A673 (cell line): ENCODE results near the gene MECR. TPM values are rescaled to one million over a fixed set of nuclear protein-coding genes. Genes with fewer than 3 reads are reported as not detected.

Experiments
- BruUV-seq: library from RNA; stranded (reverse); fragments of 400-500 nt; replicated peaks from 2 replicates; lab custom pipeline; 2021; lab: Mats Ljungman, UMichigan
- CTCF ChIA-PET: fragments of 300-600 bp; sonication (Branson Sonifier 250); formaldehyde crosslinking; loops from one replicate; lab custom pipeline; 2022; ENCODE audit warnings: antibody characterized with exemption; lab: Charles Lee
- POLR2A ChIA-PET: fragments of 300-600 bp; sonication (Branson Sonifier 250); formaldehyde crosslinking; loops from one replicate; lab custom pipeline; 2022; ENCODE audit warnings: antibody characterized with exemption; ENCODE audit not compliant: low non-redundant PET; lab: Charles Lee
- DNase-seq: peaks from one replicate; pipeline ENCODE4 v3.0.0-alpha.2; 2015; ENCODE audit warnings: low spot score
- H3K27ac ChIP-seq: fragments of 200-600 bp; sonication (generic); 2 replicates; pipeline ENCODE4 v1.5.1; 2016; ENCODE audit warnings: mixed run types, low read depth, mild to moderate bottlenecking, mixed read lengths, antibody characterized with exemption, low read length; ENCODE audit not compliant: poor library complexity, severe bottlenecking
- H3K27me3 ChIP-seq: fragments of 200-600 bp; sonication (generic); replicated peaks from 2 replicates; pipeline ENCODE4 v1.6.1; 2017; ENCODE audit warnings: mixed run types, low read depth, mild to moderate bottlenecking, mixed read lengths, antibody characterized with exemption, low read length; ENCODE audit not compliant: insufficient read depth, poor library complexity
- H3K36me3 ChIP-seq: fragments of 200-600 bp; sonication (generic); 2 replicates; pipeline ENCODE4 v1.6.1; 2016; ENCODE audit warnings: mixed run types, mild to moderate bottlenecking, mixed read lengths, antibody characterized with exemption, low read length; ENCODE audit not compliant: insufficient read depth, poor library complexity, severe bottlenecking
- H3K4me1 ChIP-seq: fragments of 200-600 bp; sonication (generic); 2 replicates; pipeline ENCODE4 v1.6.1; 2017; ENCODE audit warnings: mixed run types, mild to moderate bottlenecking, mixed read lengths, antibody characterized with exemption, low read length; ENCODE audit not compliant: insufficient read depth, poor library complexity, severe bottlenecking
- H3K4me3 ChIP-seq: fragments of 200-600 bp; sonication (generic); 2 replicates; pipeline ENCODE4 v1.5.1; 2016; ENCODE audit warnings: low read depth, mixed run types, mild to moderate bottlenecking, mixed read lengths, low read length; ENCODE audit not compliant: poor library complexity, severe bottlenecking
- H3K9me3 ChIP-seq: fragments of 200-600 bp; sonication (generic); 2 replicates; pipeline ENCODE4 v1.6.1; 2016; ENCODE audit warnings: mixed run types, low read depth, mild to moderate bottlenecking, mixed read lengths, antibody characterized with exemption, low read length; ENCODE audit not compliant: poor library complexity, severe bottlenecking
- EZH2 ChIP-seq: fragments of 200-600 bp; sonication (generic); IDR thresholded peaks from 2 replicates; pipeline ENCODE4 v1.6.1; 2017; ENCODE audit warnings: borderline replicate concordance, low read depth, mild to moderate bottlenecking, mixed read lengths, antibody characterized with exemption, low read length; ENCODE audit not compliant: poor library complexity, severe bottlenecking
- intact Hi-C: fragments of 100-400 bp; cut with micrococcal nuclease; formaldehyde crosslinking; loops from one replicate; pipeline ENCODE4 v1.10.0; 2022; ENCODE audit not compliant: unreplicated experiment
- total RNA-seq: library from RNA; stranded (reverse); gene quantifications from 2 replicates; pipeline ENCODE4 v1.2.3, GENCODE V29; 2021
- TF ChIP-seq, protein P1 (sequence below): fragments of 300-800, 200-600 bp; sonication (generic); conservative IDR thresholded peaks from 2 replicates; pipeline ENCODE4 v1.5.1; 2017; ENCODE audit warnings: low read depth, mild to moderate bottlenecking, antibody characterized with exemption, low read length, moderate library complexity, mixed read lengths

Gene MECR
- total RNA-seq, 1 experiment from 2014 or later = 39.0 TPM

DNA sequence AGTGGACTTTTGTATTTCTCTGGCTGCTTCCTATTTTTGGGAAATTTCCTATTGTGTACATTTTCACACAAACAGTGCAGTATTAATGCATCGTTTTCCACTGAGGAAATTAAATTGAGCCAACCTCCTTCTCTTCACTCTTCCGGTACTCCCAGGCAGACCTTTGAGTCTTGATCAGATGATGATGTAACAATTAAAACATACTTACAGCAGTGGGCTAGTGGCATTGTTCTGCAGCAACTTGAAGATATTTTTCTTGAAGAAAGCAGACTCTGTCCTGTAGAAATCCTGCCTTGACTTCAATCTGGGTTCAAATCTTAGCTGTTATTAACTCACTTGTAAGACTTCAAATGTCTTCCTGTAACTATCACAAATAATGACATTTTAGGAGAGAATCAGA, 88.0 kb downstream of the MECR start:
- TF ChIP-seq, protein P1, sequence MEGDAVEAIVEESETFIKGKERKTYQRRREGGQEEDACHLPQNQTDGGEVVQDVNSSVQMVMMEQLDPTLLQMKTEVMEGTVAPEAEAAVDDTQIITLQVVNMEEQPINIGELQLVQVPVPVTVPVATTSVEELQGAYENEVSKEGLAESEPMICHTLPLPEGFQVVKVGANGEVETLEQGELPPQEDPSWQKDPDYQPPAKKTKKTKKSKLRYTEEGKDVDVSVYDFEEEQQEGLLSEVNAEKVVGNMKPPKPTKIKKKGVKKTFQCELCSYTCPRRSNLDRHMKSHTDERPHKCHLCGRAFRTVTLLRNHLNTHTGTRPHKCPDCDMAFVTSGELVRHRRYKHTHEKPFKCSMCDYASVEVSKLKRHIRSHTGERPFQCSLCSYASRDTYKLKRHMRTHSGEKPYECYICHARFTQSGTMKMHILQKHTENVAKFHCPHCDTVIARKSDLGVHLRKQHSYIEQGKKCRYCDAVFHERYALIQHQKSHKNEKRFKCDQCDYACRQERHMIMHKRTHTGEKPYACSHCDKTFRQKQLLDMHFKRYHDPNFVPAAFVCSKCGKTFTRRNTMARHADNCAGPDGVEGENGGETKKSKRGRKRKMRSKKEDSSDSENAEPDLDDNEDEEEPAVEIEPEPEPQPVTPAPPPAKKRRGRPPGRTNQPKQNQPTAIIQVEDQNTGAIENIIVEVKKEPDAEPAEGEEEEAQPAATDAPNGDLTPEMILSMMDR = no peak
- no peak for TF ChIP-seq EZH2
- H3K27ac ChIP-seq = no peak overlapping the region
- H3K9me3 ChIP-seq = no peaks in the 10 kb centered on the region
- no peaks in the 10 kb centered on the region for H3K4me1 ChIP-seq
- no peak overlapping the region for H3K4me3 ChIP-seq
- intact Hi-C loops = no loop called here
- ChIA-PET CTCF (no interaction called here), POLR2A (no interaction called here)
- no TSS peak for BruUV-seq
- H3K27me3 ChIP-seq = no peaks in the 10 kb centered on the region
- peaks cover 23% of the 10 kb centered on the region for H3K36me3 ChIP-seq
- no peak for DNase-seq

Other genes with a start within 250 kb of the MECR start
- 1.1 and 1.3 TPM in 2 replicates for gene TMEM200B, start 107.0 kb downstream of the MECR start, total RNA-seq
- gene SRSF4, start 49.0 kb downstream of the MECR start, total RNA-seq = 104 and 116 TPM in 2 replicates
- gene PTPRU, start 5.6 kb upstream of the MECR start, total RNA-seq = 6.8 and 15.6 TPM in 2 replicates